RWPE2 (cell line): Measurements from ENCODE around the gene SHROOM2.

Experiments
- ATAC-seq: fragments of 200-7000 bp; cut with Tn5 transposase; 3 replicates; pipeline ENCODE4 v1.9.1; 2021; ENCODE audit warnings: low read depth
- DNase-seq: peaks from one replicate; pipeline ENCODE4 v3.0.0-alpha.2; 2020; ENCODE audit warnings: low spot score
- H3K27ac ChIP-seq: fragments of 450-650 bp; 2 replicates; pipeline ENCODE4 v1.5.1; 2017; ENCODE audit warnings: mild to moderate bottlenecking; ENCODE audit not compliant: poor library complexity, severe bottlenecking
- H3K27me3 ChIP-seq: fragments of 250-450 bp; sonication (Bioruptor Pico); 2 replicates; pipeline ENCODE4 v1.5.1; 2021; ENCODE audit warnings: mild to moderate bottlenecking, moderate library complexity; ENCODE audit not compliant: insufficient read depth, poor library complexity, severe bottlenecking
- H3K36me3 ChIP-seq: fragments of 250-450 bp; sonication (Bioruptor Pico); 2 replicates; pipeline ENCODE4 v1.5.1; 2020; ENCODE audit warnings: low read depth, mild to moderate bottlenecking, moderate library complexity
- H3K4me1 ChIP-seq: fragments of 250-450 bp; sonication (Bioruptor Pico); 2 replicates; pipeline ENCODE4 v1.5.1; 2021; ENCODE audit warnings: mild to moderate bottlenecking, moderate library complexity; ENCODE audit not compliant: insufficient read depth, poor library complexity, severe bottlenecking
- H3K4me3 ChIP-seq: fragments of 250-450 bp; sonication (Bioruptor Pico); 2 replicates; pipeline ENCODE4 v1.5.1; 2021; ENCODE audit warnings: mild to moderate bottlenecking, moderate library complexity; ENCODE audit not compliant: severe bottlenecking
- H3K9me3 ChIP-seq: fragments of 250-450 bp; sonication (Bioruptor Pico); 2 replicates; pipeline ENCODE4 v1.5.1; 2021; ENCODE audit warnings: mild to moderate bottlenecking, moderate library complexity; ENCODE audit not compliant: severe bottlenecking
- TF ChIP-seq, protein P1 (sequence below): fragments of 450-650 bp; IDR thresholded peaks from one replicate; pipeline ENCODE4 v1.5.1; 2017; ENCODE audit warnings: mild to moderate bottlenecking, moderate library complexity; ENCODE audit not compliant: poor library complexity, severe bottlenecking

The SHROOM2 gene

DNA sequence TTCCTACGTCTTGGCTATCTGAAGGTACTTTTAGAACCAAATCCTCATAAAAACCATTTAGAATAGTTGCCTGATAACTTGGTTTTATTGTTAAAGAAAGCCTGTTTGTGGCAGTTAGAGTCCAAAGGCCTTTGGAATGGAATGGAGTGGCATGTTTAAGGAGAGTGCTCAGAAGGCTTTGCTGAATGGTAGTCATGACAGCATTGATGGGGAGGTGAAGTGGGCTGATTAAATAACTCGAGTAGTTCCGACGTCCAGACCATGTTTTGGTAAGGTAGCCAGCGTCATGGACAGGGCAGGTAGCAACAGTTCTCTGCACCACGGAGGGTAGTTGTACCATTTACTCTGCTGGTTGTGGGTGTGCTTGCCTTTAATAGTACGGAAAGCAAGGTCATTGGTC is 94.6 kb downstream of the SHROOM2 start:
- no peak overlapping the region for H3K4me3 ChIP-seq
- H3K36me3 ChIP-seq = no peaks in the 10 kb centered on the region
- DNase-seq (no peak), ATAC-seq (no peak)
- H3K9me3 ChIP-seq = no peaks in the 10 kb centered on the region
- TF ChIP-seq, protein P1, sequence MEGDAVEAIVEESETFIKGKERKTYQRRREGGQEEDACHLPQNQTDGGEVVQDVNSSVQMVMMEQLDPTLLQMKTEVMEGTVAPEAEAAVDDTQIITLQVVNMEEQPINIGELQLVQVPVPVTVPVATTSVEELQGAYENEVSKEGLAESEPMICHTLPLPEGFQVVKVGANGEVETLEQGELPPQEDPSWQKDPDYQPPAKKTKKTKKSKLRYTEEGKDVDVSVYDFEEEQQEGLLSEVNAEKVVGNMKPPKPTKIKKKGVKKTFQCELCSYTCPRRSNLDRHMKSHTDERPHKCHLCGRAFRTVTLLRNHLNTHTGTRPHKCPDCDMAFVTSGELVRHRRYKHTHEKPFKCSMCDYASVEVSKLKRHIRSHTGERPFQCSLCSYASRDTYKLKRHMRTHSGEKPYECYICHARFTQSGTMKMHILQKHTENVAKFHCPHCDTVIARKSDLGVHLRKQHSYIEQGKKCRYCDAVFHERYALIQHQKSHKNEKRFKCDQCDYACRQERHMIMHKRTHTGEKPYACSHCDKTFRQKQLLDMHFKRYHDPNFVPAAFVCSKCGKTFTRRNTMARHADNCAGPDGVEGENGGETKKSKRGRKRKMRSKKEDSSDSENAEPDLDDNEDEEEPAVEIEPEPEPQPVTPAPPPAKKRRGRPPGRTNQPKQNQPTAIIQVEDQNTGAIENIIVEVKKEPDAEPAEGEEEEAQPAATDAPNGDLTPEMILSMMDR = no peak
- no peaks in the 10 kb centered on the region for H3K27me3 ChIP-seq
- H3K4me1 ChIP-seq = no peaks in the 10 kb centered on the region
- H3K27ac ChIP-seq = no peak overlapping the region

DNA sequence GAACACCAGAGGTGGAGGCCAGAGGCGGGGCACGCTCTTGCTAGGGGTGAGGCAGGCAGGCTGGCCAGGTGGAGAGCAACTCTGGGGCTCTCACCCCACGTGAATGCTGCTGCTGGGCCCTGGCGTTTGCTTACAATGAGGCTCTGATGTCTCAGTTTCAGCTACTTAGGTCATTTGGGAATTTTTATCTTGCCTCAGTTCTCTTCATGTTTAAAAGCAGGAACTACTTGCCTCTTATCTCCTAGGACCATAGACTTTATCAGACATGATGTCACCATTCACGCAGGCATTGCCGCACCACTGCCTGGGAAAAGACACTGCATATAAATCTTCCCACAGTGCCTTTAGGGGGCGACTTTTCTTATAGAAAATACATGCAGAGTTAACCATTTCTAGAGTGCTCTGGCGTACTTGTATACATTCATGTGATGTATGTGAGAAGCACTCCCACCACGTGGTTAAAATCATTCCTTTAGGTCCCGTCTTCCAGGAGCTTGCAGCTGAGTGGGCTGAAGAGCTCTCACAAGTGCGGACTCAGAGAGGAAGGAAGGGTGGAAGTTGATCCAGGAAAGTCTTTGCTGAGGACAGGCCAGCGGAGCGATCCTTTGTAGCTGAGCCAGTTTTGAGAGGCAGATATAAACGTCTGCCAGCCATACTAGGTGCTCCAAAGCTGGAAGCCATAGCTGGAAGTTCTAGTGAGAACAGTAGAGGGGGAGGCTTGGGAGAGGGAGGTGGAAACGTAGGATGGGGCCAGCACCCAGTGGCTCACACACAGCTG is 96.6 kb downstream of the SHROOM2 start:
- no peaks in the 10 kb centered on the region for H3K9me3 ChIP-seq
- H3K36me3 ChIP-seq = no peaks in the 10 kb centered on the region
- ATAC-seq (no peak), DNase-seq (no peak)
- H3K27ac ChIP-seq = no peak overlapping the region
- TF ChIP-seq, protein P1 = no peak
- no peaks in the 10 kb centered on the region for H3K27me3 ChIP-seq
- no peaks in the 10 kb centered on the region for H3K4me1 ChIP-seq
- H3K4me3 ChIP-seq = no peak overlapping the region

DNA sequence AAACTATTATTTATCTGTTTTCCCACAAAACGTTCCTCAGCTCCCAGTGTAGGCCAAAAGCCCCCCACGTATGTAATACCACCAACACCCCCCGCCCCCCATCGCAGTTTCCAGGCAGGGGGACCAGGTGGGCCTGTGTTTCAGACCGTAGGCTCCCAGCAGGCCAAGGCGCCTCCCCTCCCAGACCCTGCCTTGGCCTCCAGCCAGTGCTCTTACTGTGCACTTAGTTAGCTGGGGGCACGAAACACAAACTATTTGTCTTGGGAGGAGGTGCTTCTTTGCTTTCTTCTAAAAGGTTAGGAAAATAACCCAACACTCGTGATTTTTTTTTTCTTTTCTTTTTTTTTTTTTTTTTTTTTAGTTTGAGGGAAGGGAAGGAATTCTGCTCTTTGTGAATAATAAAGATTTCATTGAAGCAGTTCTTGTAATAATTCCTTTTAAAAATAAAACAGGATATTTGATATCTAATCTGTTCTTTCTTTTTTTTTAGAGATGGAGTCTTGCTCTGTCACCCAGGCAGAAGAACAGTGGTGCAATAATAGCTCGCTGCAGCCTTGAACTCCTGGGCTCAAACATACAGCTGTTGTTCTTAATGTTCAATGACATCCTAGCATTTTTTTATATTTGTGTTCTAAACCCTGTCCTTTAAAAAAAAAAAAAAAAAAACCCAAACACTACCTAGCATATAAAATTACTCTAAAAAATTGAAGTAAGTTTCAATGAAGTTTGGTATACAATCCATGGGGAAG is 98.0 kb downstream of the SHROOM2 start:
- DNase-seq = no peak

DNA sequence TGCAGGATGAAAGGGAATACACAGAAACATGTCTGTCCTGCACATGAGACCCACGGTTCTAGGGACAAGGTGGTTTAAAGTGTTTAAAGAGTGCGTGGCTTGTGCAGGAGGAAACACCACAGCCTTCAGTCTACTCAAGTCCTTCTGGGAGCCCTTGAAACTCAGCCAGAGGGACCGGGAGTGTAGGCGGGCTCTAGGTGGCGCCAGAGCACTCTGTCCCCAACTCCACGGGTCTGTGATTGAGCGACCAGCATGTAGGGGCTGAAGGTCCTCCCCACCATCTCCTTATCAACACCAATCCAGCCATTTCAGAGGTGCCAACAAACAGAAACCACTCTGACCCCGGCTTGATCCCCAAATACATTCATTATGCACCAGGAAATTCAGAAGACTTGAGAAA is 98.9 kb downstream of the SHROOM2 start:
- DNase-seq = no peak
- Histone ChIP-seq H3K36me3 (no peaks in the 10 kb centered on the region), H3K9me3 (no peaks in the 10 kb centered on the region), H3K27ac (no peak overlapping the region), H3K27me3 (no peaks in the 10 kb centered on the region), H3K4me3 (no peak overlapping the region), H3K4me1 (no peaks in the 10 kb centered on the region)
- TF ChIP-seq, protein P1 = peak; percentile 72
- peak; percentile 70; the same call in 1 of the 3 replicates for ATAC-seq

More for the DNA sequence above, 98.0 kb downstream of the SHROOM2 start:
- H3K4me3 ChIP-seq = no peak overlapping the region
- no peaks in the 10 kb centered on the region for H3K9me3 ChIP-seq
- no peaks in the 10 kb centered on the region for H3K36me3 ChIP-seq
- H3K4me1 ChIP-seq = no peaks in the 10 kb centered on the region
- no peak for ATAC-seq
- no peaks in the 10 kb centered on the region for H3K27me3 ChIP-seq
- no peak overlapping the region for H3K27ac ChIP-seq
- TF ChIP-seq, protein P1 = no peak
